Stimulated activated CD8-positive, alpha-beta memory T cell treated with anti-CD3 and anti-CD28 coated beads, Interleukin-12 subunit alpha, Interleukin-12 subunit beta, amount 100 ng/mL, for 24 hours (primary cell): ENCODE measurements around the gene GPR137B.
"Not testable (repeated sequence)": the region's sequence is repeated elsewhere in the genome, so short reads cannot be mapped to it uniquely, and the experiment has no call there.

Experiments
- DNase-seq: peaks from one replicate; pipeline ENCODE4 v3.0.0-alpha.2; 2020; ENCODE audit errors: extremely low read depth

GPR137B gene

DNA sequence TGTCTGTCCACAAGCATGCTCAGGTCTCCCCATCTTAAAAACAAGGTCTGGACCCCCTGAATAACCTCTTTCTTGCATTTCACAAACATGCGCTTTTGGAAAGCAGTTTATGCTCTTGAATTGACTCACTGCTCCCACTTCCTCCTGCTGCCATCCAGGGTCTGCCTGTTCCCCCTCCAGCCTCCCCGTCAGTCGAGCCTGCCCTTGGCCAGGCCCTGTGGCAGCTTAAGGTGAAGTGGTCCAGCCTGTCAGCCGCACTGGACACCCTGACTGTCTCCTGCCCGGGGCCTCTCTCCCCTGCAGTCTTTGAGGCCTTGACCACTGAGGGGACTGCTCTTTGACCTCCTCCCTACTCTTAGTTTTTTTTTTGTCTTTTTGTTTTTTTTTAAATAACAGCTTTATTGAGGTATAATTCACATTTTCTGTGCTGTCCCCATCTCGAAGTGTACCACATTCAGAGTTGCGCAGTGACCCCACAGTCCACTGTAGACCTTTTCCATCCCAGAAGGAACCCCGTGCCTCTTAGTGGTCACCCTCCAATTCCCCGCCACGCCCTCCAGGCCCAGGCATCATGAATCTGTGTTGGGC lies 18.3 kb downstream of the GPR137B start:
- no peak for DNase-seq

DNA sequence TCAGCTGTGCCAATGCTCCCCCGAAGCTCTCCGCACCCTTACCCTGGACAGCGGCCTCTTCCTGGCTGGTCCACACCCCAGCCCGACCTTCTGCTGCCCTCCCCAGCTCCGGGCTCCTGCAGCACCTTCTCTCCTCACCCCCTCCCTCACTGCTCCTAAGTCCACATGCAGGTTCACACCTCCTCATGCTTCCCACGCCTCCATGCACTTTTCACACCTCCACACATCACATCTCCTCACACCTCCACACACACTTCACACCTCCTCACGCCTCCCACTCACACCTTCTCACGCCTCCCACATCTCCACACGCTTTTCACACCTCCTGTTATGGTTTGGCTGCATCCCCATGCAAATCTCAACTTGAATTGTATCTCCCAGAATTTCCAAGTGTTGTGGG lies 18.9 kb downstream of the GPR137B start:
- DNase-seq = no peak

DNA sequence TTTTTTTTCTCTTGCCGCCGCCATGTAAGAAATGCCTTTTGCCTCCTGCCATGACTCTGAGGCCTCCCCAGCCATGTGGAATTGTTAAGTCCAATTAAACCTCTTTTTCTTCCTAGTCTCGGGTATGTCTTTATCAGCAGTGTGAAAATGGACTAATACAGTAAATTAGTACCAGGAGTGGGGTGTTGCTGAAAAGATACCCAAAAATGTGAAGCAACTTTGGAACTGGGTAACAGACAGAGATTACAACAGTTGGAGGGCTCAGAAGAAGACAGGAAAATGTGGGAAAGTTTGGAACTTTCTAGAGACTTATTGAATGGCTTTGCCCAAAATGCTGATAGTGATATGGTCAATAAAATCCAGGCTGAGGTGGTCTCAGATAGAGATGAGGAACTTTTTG lies 19.4 kb downstream of the GPR137B start:
- not testable (repeated sequence) for DNase-seq

DNA sequence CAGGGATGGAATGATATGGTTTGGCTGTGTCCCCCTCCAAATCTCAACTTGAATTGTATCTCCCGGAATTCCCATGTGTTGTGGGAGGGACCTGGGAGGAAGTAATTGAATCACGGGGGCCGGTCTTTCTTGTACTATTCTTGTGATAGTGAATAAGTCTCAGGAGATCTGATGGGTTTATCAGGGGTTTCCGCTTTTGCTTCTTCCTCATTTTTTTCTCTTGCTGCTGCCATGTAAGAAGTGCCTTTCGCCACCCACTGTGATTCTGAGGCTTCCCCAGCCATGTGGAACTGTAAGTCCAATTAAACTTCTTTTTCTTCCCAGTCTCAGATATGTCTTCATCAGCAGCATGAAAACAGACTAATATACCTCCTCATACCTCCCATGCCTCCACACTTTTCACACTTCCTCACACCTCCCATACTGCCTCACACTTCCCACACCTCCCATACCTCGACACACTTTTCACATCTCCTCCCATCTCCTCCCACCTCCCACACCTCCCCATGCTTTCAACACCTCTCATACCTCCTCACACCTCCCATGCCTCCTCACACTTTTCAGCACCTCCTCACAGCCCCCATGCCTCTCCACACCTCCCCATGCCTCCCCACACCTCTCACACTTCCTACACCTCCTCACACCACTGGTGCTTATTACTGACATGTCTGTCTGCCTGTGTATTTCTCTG lies 21.3 kb downstream of the GPR137B start:
- no peak for DNase-seq

DNA sequence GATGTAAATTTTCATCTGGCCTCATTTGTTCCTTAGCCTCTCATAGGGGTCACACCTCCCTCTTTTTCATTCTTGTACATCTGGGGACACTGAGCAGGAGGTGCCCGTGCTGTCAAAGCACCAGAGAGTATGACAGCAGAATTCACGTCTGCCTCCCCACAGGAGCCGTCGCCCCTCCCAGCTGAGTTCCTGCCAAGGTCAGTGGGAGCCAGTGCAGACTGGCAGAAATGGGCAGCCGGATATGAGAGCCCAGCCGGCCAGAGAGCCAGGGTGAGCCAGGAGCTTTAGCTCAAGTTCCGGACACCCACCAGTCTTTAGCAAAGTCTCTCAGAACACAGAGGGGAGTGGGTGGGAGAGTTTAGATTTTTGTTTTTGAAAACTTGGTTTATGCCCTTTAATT lies 21.9 kb downstream of the GPR137B start:
- no peak for DNase-seq

DNA sequence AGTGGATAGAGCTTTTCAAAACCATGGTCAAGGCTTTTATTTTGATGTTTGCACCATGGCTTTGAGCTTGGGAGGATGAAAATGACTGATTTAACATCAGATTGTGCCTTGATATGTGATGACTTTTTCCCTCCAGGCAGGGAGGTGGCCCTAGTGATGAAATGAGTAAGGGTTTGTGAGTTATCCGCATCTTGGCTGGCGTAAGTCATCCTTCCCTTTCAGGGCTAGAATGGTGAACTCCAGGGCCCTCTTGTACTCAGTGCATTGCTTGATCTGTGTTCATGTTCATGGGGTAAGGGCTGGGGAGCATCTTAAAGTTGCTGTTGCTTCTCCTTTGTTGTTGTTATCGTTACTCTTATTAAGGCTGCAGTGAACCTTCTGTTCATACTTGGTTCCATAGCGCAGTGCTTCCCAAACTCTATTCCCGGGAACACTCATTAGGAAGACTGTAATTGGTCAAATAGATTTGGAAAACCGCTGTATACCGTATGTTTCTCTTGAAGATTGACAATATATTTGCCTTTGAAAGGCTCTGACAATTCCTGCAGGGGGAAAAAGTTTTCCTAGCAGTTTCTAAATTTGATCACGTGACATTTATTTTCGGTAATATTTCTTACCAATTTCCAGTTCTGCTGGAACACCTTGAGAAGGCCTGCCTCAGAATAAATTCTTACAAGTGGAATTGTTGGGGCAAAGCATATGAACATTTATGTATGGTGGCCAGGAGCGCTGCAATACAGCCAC lies 23.1 kb downstream of the GPR137B start:
- DNase-seq = no peak

DNA sequence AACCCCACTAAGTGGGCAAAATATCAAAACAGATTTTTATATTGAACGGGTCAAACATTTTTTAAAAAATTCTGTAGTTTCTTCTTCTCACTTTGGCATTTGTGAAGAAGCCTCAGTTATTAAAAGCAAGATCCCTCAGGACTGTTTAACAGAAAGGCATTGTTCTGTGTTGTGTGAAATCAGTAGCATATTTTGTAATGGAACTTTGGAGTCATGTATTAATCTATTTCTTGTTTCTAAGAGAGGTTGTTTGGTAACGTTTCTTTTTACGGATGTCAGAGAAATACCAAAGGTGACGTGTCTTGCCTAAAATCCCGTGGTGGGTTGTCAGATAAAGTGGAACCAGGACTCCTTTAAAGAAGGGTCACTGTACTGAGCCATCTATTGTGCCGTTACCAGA lies 23.7 kb downstream of the GPR137B start:
- DNase-seq = no peak

DNA sequence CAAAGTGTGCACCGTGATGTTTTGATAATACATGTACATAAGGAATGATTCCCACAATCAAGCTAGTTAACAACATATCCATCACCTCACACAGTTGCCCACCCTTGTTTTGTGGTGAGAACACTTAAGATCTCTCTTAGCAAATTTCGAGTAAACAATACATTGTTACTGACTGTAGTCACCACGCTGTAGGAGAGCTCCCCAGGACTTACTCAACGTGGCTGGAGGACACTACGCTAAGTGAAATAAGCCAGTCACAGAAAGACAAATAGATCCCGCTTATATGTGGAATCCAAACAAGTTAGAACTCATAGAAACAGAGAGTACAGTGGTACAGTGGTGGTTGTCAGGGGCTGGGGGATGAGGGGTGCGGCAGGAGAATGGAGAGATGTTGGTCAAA lies 24.8 kb downstream of the GPR137B start:
- DNase-seq = no peak

DNA sequence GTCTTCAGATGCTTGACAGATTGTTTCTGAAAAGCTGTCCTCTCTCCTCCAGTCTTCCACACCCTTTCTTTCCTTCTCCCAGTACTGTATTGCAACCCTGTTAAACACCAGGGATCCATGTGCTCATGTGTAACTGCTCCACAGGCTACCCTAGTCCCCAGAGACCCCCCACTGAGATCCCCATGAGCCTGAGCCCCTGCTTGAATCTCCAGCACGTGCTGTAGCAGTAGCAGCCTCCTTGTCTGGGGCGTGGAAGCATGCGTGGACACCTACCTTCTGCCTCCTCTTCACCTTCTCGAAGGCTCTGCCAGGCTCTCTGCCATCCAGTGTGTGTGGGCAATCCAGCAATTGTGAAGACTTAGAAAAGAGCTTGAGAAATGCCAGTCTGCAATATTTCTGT lies 25.2 kb downstream of the GPR137B start:
- no peak for DNase-seq

DNA sequence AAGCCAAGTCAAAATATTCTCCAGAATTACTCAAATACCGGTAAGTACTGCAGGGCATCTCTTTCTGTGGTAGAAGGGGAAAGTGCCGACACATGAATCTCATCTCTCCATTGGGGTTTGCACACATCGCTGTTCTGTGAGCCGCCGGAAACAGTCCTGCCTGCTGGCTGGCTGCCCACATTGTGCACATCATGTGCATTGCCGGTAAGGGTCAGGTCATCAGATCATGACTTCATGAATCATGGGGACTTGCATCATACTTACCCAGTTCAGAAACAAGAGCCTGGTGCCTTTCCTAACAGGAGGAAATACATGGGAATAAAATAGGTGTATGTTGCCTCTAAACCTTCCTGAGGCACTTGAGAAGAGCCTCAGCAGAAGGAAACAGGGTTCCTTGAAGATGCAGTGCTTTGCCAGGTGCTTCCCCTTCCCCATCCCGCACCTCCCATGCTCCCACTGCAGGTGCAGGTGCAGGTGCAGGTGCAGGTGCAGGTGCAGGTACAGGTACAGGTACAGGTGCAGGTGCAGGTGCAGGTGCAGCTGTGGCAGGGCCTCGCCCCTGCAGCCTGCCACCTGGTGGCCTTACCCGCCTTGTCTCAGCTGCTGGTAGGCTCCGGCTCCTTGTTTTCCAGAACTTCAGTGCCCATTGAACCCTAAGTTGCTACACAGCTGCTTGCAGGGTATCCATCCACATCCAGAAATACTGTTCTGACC lies 26.5 kb downstream of the GPR137B start:
- DNase-seq = no peak

DNA sequence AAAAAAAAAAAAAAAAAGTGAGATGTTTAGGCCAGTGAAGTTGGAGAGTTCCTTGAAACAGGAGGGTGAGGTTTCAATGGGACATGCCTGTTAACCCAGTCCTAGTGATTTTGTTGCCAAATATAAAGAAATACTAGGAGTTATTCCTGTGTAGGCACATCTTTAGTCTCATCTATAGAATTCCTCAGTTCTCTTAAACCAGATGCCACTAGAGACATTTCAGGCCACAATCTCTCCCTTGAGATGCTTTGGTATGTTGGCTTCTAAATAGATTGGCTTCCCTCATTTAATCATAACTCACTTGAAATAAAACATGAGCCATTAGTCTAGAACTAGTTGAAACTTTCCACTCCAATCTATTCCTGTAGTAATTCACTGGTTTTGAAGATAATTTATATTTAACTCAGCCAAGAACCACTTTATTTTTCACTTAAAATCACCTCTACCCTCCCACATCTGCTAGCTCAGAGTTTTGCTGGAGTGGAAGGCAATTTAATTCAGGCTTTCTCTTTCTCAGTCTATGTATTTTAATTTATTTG lies 29.8 kb downstream of the GPR137B start:
- DNase-seq = no peak

DNA sequence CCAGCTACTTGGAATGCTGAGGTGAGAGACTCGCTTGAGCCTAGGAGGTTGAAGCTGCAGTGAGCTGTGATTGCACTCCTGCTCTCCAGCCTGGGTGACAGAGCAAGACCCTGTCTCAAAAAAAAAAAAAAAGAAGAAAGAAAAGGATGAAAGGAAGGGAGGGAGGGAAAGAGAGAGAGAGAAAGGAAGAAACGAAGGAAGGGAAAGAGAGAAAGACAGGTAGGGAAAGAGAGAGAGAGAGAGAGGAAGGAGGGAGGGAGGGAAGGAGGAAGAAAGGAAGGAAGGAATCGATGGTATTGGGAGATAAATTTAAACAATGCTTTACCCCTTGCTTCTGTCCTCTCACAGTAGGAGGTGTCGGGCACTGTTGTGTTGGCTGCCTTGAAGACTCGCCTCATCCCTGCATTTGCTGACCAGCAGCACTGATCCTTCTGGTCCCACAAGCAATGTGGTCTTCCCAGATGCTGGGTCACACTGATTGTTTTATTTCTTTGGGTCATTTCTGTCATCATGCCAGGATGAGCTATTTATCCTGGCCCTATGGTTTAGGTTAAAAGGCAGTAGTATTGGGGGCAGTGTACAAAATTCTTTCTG lies 30.9 kb downstream of the GPR137B start:
- DNase-seq = no peak

DNA sequence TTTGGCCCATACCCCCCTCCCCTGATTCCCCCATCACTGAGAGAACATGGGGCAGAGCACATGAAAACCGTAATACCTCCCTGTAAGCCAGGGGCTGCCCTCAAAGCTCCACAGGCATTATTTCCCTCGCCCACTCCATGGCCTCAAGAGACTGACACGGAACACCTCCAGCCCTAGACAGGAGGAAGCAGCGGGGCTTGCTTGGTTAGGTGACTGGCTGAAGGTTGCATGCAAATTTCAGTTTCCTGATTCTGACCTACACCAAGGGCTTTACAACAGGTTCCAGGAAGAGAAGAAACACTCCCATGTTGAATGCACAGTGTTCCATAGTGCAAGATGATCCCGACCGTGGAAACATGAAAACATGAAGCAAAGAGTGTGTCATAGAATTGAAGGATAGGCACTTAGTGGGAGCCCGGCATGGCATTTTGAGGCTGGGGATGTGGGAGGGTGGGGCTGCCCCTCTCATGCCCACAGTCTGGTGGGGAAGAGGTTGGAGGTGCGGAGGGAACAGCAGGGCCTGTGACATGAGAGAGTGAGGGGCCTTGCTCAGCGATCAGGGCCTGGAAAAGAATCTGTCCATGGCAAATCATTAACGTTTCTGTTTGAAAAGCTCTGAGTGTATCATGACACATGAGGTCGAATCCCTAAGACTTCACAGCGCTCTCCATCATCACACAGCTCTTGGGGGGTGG lies 33.5 kb downstream of the GPR137B start:
- DNase-seq = no peak

DNA sequence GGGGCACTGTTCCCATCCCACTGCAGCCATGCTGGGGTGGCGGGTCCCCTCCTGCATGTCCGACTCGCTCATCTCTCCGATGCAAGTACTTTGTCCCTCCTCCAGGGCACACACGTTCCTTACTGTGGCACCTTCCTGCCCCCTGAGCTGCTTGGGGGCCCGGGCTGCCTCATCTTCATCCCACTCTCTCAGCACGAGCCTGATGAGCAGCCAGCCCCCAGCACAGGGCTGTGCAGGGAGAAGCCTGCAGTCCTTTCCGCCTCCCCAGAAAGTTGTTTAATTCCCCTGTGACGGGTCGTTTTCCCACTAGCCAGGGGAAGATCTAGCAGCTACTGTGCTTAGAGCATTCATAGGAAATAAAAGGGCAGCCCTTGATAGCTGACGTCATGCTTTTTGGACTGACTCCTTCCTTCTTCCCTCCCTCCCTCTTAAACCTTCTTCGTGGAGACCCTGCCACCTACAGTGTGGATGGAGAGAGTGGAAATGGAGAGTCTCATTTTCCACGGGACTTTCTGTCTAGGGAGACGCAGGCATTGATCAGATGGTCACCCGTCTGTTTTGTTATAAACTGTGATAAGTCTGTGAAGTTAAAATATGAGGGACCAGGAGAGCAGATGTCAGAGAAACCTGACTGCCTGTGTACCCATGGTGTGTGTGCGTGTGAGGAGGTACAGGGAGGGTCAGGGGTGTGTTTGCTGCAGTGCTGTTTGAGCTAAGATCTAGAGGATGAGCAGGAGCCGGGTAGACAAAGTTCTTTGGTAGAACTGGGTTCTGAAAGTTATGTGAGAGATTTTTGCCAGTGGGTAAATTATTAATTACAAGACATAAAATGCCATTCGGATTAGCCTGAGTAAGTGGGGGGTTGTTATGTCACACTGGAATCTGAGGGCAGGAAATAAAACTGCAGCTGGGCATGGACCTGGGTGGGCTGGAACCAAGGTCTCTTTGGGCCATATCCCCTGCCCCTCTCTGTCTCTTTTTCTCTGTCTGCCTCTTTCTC lies 34.3 kb downstream of the GPR137B start:
- no peak for DNase-seq

DNA sequence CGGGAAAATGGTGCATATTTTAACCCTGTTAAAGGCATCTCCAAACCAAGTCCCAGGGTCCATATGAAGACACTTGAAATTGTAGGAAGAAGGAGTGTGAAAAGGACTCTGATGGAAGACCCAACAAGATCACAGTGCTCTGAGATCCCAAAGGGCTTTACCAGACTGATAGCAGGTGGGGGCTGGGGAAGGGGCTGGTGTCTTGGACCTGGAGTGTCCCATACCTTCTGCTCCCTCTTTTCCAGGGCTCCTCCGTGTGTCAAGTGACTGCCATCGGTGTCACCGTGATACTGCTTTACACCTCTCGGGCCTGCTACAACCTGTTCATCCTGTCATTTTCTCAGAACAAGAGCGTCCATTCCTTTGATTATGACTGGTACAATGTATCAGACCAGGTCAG lies 37.3 kb downstream of the GPR137B start:
- no peak for DNase-seq

DNA sequence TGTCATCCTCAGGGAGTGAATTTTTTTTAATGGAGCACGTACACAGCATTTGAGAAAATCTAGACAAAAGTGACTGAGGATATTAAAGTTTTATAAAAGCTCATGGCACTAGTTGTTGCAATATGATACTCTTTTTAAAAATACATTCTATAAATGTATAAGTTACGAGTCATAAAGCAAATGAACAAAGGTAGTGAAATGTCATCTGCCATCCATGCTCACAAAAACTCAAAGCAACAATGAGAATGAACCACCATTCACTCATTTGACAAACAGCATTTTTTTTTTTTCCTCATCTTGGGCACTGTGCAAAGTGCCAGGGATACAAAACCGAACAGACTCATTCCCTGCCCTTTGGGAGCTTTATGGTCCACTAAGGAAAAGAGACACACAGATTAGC lies 38.7 kb downstream of the GPR137B start:
- no peak for DNase-seq

DNA sequence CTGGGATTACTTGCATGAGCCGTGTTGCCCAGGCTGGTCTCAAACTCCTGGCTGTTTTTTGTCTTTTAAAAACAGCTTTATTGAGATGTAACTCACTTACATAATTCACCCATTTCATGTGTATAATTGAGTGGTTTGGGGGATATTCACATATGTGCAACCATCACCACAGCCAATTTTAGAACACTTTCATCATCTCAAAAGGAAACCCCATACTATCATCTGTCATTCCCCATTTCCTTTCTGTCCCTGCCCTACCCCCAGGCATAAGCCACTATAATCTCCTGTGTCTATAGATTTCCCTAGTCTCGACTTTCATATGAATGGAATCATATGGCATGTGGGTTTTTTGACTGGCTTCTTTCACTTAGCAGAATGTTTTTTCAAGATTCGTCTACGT lies 43.3 kb downstream of the GPR137B start:
- DNase-seq = no peak

DNA sequence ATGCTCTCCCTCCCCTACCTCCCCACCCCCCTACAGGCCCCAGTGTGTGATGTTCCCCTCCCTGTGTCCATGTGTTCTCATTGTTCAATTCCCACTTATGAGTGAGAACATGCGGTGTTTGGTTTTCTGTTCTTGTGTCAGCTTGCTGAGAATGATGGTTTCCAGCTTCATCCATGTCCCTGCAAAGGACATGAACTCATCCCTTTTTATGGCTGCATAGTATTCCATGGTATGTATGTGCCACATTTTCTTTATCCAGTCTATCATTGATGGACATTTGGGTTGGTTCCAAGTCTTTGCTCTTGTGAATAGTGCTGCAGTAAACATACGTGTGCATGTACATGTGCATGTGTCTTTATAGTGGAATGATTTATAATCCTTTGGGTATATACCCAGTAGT lies 44.1 kb downstream of the GPR137B start:
- not testable (repeated sequence) for DNase-seq

DNA sequence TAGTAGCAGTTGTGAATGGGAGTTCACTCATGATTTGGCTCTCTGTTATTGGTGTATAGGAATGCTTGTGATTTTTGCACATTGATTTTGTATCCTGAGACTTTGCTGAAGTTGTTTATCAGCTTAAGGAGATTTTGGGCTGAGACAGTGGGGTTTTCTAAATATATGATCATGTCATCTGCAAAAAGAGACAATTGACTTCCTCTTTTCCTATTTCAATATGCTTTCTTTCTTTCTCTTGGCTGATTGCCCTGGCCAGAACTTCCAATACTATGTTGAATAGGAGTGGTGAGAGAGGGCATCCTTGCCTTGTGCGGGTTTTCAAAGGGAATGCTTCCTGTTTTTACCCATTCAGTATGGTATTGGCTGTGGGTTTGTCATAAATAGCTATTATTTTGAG lies 45.7 kb downstream of the GPR137B start:
- not testable (repeated sequence) for DNase-seq

DNA sequence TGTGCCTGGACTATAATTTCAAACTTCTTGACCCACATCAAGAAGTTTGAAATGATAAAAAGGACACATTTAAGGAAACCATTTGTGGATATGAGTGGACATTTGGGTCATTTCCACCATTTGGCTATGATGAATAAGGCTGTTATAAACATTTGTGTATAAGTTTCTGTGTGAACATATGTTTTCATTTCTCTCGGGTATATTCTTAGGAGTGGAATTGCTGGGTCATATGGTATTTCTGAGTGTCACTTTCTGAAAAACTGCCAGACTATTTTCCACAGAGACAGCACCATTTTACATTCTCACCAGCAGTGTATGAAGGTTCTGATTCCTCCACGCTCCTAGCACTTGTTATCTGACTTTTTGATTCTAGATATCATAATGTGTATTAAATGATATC lies 50.8 kb downstream of the GPR137B start:
- no peak for DNase-seq
